Muscle layer of duodenum (tissue), 2 donors: ENCODE data around the gene ASB18.
"Not testable (repeated sequence)": the region's sequence is repeated elsewhere in the genome, so short reads cannot be mapped to it uniquely, and the experiment has no call there.

Source experiments
- H3K27ac ChIP-seq: one replicate; pipeline ENCODE4 v1.7.0; 2013; ENCODE audit warnings: mild to moderate bottlenecking, low read length
- H3K27me3 ChIP-seq: one replicate; pipeline ENCODE4 v1.7.0; 2013; ENCODE audit warnings: low read depth, mild to moderate bottlenecking, control low read depth, low read length
- H3K36me3 ChIP-seq, 2 donors: one replicate each; pipeline ENCODE4 v1.7.0; 2013; ENCODE audit warnings: low read length in 2 of 2, control low read depth in 1 of 2, mild to moderate bottlenecking in 1 of 2; ENCODE audit not compliant: insufficient read depth in 2 of 2, control insufficient read depth in 1 of 2
- H3K4me1 ChIP-seq, 2 donors: one replicate each; pipeline ENCODE4 v1.7.0; 2013; ENCODE audit warnings: low read length in 2 of 2, mild to moderate bottlenecking in 2 of 2, control low read depth in 1 of 2, moderate library complexity in 1 of 2; ENCODE audit not compliant: insufficient read depth in 2 of 2, control insufficient read depth in 1 of 2
- H3K4me3 ChIP-seq, 2 donors: one replicate each; pipeline ENCODE4 v1.7.0; 2013; ENCODE audit warnings: low read length in 2 of 2, low read depth in 1 of 2, mild to moderate bottlenecking in 1 of 2
- H3K9me3 ChIP-seq, 2 donors: one replicate each; pipeline ENCODE4 v1.7.0; 2013; ENCODE audit warnings: low read length in 2 of 2, control low read depth in 1 of 2, mild to moderate bottlenecking in 1 of 2; ENCODE audit not compliant: control insufficient read depth in 1 of 2
- donor health status: healthy.

Gene ASB18

DNA sequence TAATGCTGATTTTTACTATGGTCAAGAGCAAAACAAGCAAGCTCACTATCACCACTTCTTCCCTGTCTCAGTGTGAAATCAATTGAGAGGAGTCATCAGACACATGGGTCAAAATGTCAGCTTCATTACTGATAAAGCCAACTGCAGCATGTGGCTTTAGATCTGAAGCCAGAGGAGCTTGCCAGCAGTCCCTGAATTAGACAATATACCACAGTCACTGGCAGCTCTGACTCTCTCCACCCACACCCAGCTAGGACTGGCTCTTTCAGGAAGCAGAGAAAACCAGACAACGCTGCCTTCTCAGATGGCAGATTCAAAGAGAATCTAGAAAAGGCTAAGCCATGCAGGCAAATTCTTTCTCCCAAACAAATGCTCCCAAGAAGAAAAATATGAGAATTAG is 20.0 kb upstream of the ASB18 start:
- H3K27me3 ChIP-seq: no peaks in the 10 kb centered on the region
- no peak overlapping the region for H3K27ac ChIP-seq
- no peaks in the 10 kb centered on the region for H3K36me3 ChIP-seq
- no peak overlapping the region for H3K4me3 ChIP-seq
- H3K9me3 ChIP-seq: no peaks in the 10 kb centered on the region
- H3K4me1 ChIP-seq: no peaks in the 10 kb centered on the region

GRCh38 chr2:236282406-236282805 is 18.2 kb upstream of the ASB18 start:
- H3K9me3 ChIP-seq: no peaks in the 10 kb centered on the region
- no peak overlapping the region for H3K27ac ChIP-seq
- H3K36me3 ChIP-seq: no peaks in the 10 kb centered on the region
- H3K4me1 ChIP-seq: no peaks in the 10 kb centered on the region
- no peaks in the 10 kb centered on the region for H3K27me3 ChIP-seq
- no peak overlapping the region for H3K4me3 ChIP-seq

DNA sequence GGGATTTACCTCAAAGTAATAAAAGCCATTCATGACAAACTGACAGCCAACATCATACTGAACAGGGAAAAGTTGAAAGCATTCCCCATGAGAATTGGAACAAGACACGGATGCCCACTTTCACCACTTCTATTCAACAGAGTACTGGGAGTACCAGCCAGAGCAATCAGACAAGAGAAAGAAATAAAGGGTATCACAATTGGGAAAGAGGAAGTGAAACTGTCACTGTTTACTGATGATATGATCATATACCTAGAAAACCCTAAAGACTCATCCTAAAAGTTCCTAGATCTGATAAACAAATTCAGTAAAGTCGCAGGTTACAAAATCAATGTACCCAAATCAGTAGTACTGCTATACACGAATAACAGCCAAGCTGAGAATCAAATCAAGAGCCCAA is 17.2 kb upstream of the ASB18 start:
- no peak overlapping the region for H3K4me3 ChIP-seq
- no peak overlapping the region for H3K27ac ChIP-seq
- H3K36me3 ChIP-seq: no peaks in the 10 kb centered on the region
- H3K4me1 ChIP-seq: no peaks in the 10 kb centered on the region
- H3K9me3 ChIP-seq: no peaks in the 10 kb centered on the region
- no peaks in the 10 kb centered on the region for H3K27me3 ChIP-seq

GRCh38 chr2:236273126-236273525 is 8.9 kb upstream of the ASB18 start:
- Histone ChIP-seq H3K27me3 (no peaks in the 10 kb centered on the region), H3K9me3 (peaks cover 0 to 4% of the 10 kb centered on the region in 2 donors), H3K27ac (no peak overlapping the region), H3K36me3 (no peaks in the 10 kb centered on the region), H3K4me3 (no peak overlapping the region), H3K4me1 (no peaks in the 10 kb centered on the region)

DNA sequence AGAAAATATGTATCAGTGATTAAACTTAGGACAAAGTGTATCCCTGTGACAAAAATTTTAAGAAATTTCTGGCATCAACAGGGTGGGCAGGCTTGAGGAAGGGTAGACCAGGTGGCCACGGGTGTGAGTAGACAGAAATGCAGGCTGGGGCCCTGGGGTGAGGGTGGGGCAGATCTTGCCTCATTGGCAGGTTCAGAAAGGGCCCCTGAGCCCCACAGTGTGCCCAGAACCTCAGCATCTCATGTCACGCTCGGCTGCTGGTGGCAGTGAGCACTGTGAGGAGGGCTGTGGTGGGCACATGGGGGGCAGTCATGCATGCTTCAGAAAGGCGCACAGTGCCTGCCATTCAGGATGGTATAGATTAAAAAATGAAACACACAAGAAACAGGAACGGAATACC is 7.6 kb upstream of the ASB18 start:
- no peak overlapping the region for H3K4me3 ChIP-seq
- no peaks in the 10 kb centered on the region for H3K27me3 ChIP-seq
- H3K9me3 ChIP-seq: peaks cover 0 to 4% of the 10 kb centered on the region in 2 donors
- H3K4me1 ChIP-seq: no peaks in the 10 kb centered on the region
- H3K27ac ChIP-seq: no peak overlapping the region
- no peaks in the 10 kb centered on the region for H3K36me3 ChIP-seq

- not testable (repeated sequence) for H3K27ac ChIP-seq, H3K9me3 ChIP-seq, H3K4me1 ChIP-seq, H3K27me3 ChIP-seq, H3K4me3 ChIP-seq, H3K36me3 ChIP-seq
Measured at GRCh38 chr2:236269876-236270275, 5.7 kb upstream of the ASB18 start.

DNA sequence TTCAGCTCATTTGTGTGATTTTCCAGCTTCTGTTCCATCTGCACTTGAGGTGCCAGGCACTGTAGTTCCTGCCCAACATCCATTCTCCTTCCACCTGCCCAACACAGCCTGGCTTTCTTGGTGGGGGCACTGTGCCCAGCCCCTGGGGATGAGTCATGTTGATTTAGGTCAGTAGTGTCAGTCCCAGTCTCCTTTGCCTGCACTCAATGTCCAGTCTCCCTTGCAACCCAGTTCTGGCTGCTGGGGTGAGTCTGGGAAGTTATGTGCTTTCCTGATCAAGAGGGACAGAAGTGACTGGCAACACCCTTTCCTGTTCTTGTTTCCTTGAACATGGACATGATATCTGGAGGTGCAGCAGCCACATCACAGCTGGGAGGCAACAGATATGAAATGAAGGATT is 1.5 kb upstream of the ASB18 start:
- H3K9me3 ChIP-seq: peaks cover 0 to 4% of the 10 kb centered on the region in 2 donors
- H3K27ac ChIP-seq: no peak overlapping the region
- no peak overlapping the region for H3K4me3 ChIP-seq
- H3K36me3 ChIP-seq: no peaks in the 10 kb centered on the region
- H3K4me1 ChIP-seq: no peaks in the 10 kb centered on the region
- no peaks in the 10 kb centered on the region for H3K27me3 ChIP-seq

DNA sequence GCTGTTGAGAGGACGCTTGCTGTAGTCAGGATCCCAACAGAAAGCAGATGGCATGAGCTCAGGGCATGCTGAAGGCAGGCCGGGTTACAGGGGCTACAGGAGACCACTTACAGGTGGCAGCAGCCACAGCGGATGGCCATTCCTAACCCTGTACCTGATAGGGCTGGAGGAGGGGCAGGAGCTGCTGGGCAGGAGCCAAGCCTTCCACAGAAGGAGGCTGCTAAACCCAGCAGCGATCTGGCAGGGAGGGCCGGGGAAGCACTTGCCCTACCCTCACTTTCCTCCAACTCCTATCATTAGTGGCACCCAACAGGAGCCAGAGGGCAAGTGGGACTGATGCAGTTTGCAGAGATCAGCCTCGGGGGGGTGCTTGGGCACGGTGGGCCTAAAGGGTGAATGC is 2.0 kb downstream of the ASB18 start:
- Histone ChIP-seq H3K4me3 (no peak overlapping the region), H3K9me3 (no peaks in the 10 kb centered on the region), H3K27ac (no peak overlapping the region), H3K27me3 (no peaks in the 10 kb centered on the region), H3K36me3 (no peaks in the 10 kb centered on the region), H3K4me1 (no peaks in the 10 kb centered on the region)

GRCh38 chr2:236261452-236261851 is 2.8 kb downstream of the ASB18 start:
- Histone ChIP-seq H3K27ac (no peak overlapping the region), H3K27me3 (no peaks in the 10 kb centered on the region), H3K9me3 (no peaks in the 10 kb centered on the region), H3K4me3 (no peak overlapping the region), H3K36me3 (no peaks in the 10 kb centered on the region), H3K4me1 (no peaks in the 10 kb centered on the region)

DNA sequence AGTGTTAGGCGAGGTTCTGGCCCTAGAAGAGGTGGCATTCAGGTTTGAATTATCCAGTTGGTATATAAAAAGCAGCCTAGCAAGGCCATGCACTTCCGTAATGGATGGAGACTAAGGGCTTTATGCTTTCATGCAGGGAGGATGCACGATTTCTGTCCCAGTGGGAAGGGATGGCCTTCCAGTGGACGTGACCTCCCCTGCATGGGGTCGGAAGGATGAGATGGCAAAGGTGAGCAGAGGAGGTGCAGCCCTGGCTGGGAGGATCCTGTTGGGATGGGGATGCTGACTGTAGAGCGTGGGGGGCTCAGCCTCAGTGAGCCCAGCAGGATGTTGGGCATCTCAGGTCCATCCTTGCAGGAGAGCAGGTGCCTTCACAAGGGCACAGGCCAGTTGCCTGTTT is 4.8 kb downstream of the ASB18 start:
- Histone ChIP-seq H3K27me3 (no peaks in the 10 kb centered on the region), H3K27ac (no peak overlapping the region), H3K4me1 (no peaks in the 10 kb centered on the region), H3K9me3 (no peaks in the 10 kb centered on the region), H3K36me3 (no peaks in the 10 kb centered on the region), H3K4me3 (no peak overlapping the region)

GRCh38 chr2:236257575-236257974 is 6.6 kb downstream of the ASB18 start:
- H3K9me3 ChIP-seq: no peaks in the 10 kb centered on the region
- no peak overlapping the region for H3K27ac ChIP-seq
- no peaks in the 10 kb centered on the region for H3K4me1 ChIP-seq
- H3K4me3 ChIP-seq: no peak overlapping the region
- no peaks in the 10 kb centered on the region for H3K36me3 ChIP-seq
- no peaks in the 10 kb centered on the region for H3K27me3 ChIP-seq

DNA sequence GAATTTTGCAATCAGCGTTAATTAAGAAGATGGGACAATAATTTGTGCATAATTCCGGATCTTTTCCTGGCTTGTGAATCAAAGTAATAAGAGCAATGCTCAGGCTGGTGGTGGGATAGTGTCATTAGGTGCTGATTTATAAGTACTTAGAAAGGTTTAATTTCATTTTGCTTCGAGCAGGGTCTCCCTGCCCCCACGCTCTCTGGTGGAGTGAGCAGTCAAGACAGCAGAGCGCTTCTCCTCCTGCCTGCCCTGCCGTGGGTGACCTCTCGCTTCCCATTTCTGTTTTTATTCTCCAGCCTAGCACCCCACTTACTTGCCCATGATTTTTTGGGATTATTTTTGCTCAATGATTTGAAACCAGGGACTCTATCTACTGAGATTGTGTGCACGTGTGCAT is 7.1 kb downstream of the ASB18 start:
- Histone ChIP-seq H3K4me1 (no peaks in the 10 kb centered on the region), H3K9me3 (no peaks in the 10 kb centered on the region), H3K4me3 (no peak overlapping the region), H3K36me3 (no peaks in the 10 kb centered on the region), H3K27ac (no peak overlapping the region), H3K27me3 (no peaks in the 10 kb centered on the region)
